Nephron (organoid): ENCODE measurements around the gene MSI2.
"Not testable (repeated sequence)": the region's sequence is repeated elsewhere in the genome, so short reads cannot be mapped to it uniquely, and the experiment has no call there.

ENCODE experiments used
- H3K27ac Mint-ChIP-seq, 3 experiments: 2 replicates each; pipeline ENCODE4 v1.8.0; 2020; ENCODE audit warnings: mixed read lengths in 3 of 3, mild to moderate bottlenecking in 2 of 3, moderate library complexity in 1 of 3
- H3K27me3 Mint-ChIP-seq: 2 replicates; pipeline ENCODE4 v1.8.0; 2021; ENCODE audit warnings: low read depth, mild to moderate bottlenecking, moderate library complexity, mixed read lengths
- H3K36me3 Mint-ChIP-seq: 2 replicates; pipeline ENCODE4 v1.8.0; 2020; ENCODE audit warnings: low read depth, mixed read lengths
- H3K4me1 Mint-ChIP-seq: 2 replicates; pipeline ENCODE4 v1.8.0; 2020; ENCODE audit warnings: mixed read lengths
- H3K4me3 Mint-ChIP-seq, 3 experiments: 2 replicates each; pipeline ENCODE4 v1.8.0; 2020; ENCODE audit warnings: mild to moderate bottlenecking in 3 of 3, mixed read lengths in 3 of 3, moderate library complexity in 2 of 3
- H3K9me3 Mint-ChIP-seq: 2 replicates; pipeline ENCODE4 v1.8.0; 2020; ENCODE audit warnings: mixed read lengths
- CTCF ChIP-seq, 3 experiments: fragments of 200-600 bp; sonication (generic); IDR thresholded peaks; one replicate each; pipeline ENCODE4 v1.5.0; 2021; ENCODE audit warnings: antibody characterized with exemption in 3 of 3; ENCODE audit not compliant: unreplicated experiment in 3 of 3

MSI2 gene

GRCh38 chr17:57294629-57295501 lies 38.5 kb downstream of the MSI2 start:
- Mint-ChIP-seq H3K4me3 (no peak overlapping the region), H3K27me3 (peaks cover 24% of the 10 kb centered on the region), H3K4me1 (peaks cover 39% of the 10 kb centered on the region), H3K27ac (peak overlapping the region; percentile 19 to 84 (median 79)), H3K36me3 (peaks cover 63% of the 10 kb centered on the region), H3K9me3 (peaks cover 24% of the 10 kb centered on the region)
- TF ChIP-seq CTCF (IDR thresholded peaks at IDR 0.05; ENCODE audit: unreplicated experiment in 3 of 3), result no peak

GRCh38 chr17:57295526-57296023 lies 39.3 kb downstream of the MSI2 start:
- H3K27me3 Mint-ChIP-seq, result peaks cover 26% of the 10 kb centered on the region
- peak overlapping the region; percentile 63 to 84 (median 79) for H3K27ac Mint-ChIP-seq
- H3K4me3 Mint-ChIP-seq, result peak overlapping the region in 2 of 3 experiments; percentile 11 to 19
- no peak for TF ChIP-seq CTCF (IDR thresholded peaks at IDR 0.05; ENCODE audit: unreplicated experiment in 3 of 3)
- H3K9me3 Mint-ChIP-seq, result peaks cover 27% of the 10 kb centered on the region
- peaks cover 38% of the 10 kb centered on the region for H3K4me1 Mint-ChIP-seq
- peaks cover 70% of the 10 kb centered on the region for H3K36me3 Mint-ChIP-seq

GRCh38 chr17:57296231-57296630 lies 39.9 kb downstream of the MSI2 start:
- peaks cover 72% of the 10 kb centered on the region for H3K36me3 Mint-ChIP-seq
- H3K27me3 Mint-ChIP-seq, result peaks cover 26% of the 10 kb centered on the region
- peak overlapping the region in 1 of 3 experiments; percentile 11 for H3K4me3 Mint-ChIP-seq
- H3K4me1 Mint-ChIP-seq, result peaks cover 34% of the 10 kb centered on the region
- TF ChIP-seq CTCF (IDR thresholded peaks at IDR 0.05; ENCODE audit: unreplicated experiment in 3 of 3), result no peak
- peak overlapping the region; percentile 6 to 84 (median 79) for H3K27ac Mint-ChIP-seq
- peaks cover 27% of the 10 kb centered on the region for H3K9me3 Mint-ChIP-seq

- Mint-ChIP-seq H3K27me3 (peaks cover 14% of the 10 kb centered on the region), H3K4me3 (no peak overlapping the region), H3K27ac (no peak overlapping the region), H3K4me1 (peaks cover 30% of the 10 kb centered on the region), H3K36me3 (peaks cover 86% of the 10 kb centered on the region), H3K9me3 (peaks cover 27% of the 10 kb centered on the region)
- no peak for TF ChIP-seq CTCF (IDR thresholded peaks at IDR 0.05; ENCODE audit: unreplicated experiment in 3 of 3)
Measured at GRCh38 chr17:57299176-57299575, 42.9 kb downstream of the MSI2 start.

GRCh38 chr17:57300592-57300991 lies 44.3 kb downstream of the MSI2 start:
- peaks cover 26% of the 10 kb centered on the region for H3K9me3 Mint-ChIP-seq
- H3K4me1 Mint-ChIP-seq, result peaks cover 16% of the 10 kb centered on the region
- not testable (repeated sequence) for H3K27ac Mint-ChIP-seq, H3K27me3 Mint-ChIP-seq, H3K4me3 Mint-ChIP-seq
- peaks cover 85% of the 10 kb centered on the region for H3K36me3 Mint-ChIP-seq

GRCh38 chr17:57302690-57303465 lies 46.6 kb downstream of the MSI2 start:
- peaks cover 80% of the 10 kb centered on the region for H3K36me3 Mint-ChIP-seq
- H3K27me3 Mint-ChIP-seq, result peaks cover 7% of the 10 kb centered on the region
- peaks cover 18% of the 10 kb centered on the region for H3K9me3 Mint-ChIP-seq
- H3K4me3 Mint-ChIP-seq, result no peak overlapping the region
- peak overlapping the region in 1 of 3 experiments; percentile 21 for H3K27ac Mint-ChIP-seq
- peaks cover 9% of the 10 kb centered on the region for H3K4me1 Mint-ChIP-seq
- TF ChIP-seq CTCF (IDR thresholded peaks at IDR 0.05; ENCODE audit: unreplicated experiment in 3 of 3), result no peak
